Lower leg skin (tissue), 4 donors: Measurements from ENCODE around the gene LHB. TPM values are rescaled to one million over a fixed set of nuclear protein-coding genes. Genes with fewer than 3 reads are reported as not detected.

Source experiments
- DNase-seq, 2 donors: peaks; one replicate each; pipeline ENCODE4 v3.0.0-alpha.2; 2019; ENCODE audit warnings: low spot score in 2 of 2
- H3K4me3 ChIP-seq: fragments of 200-600 bp; sonication (generic); 2 replicates; pipeline ENCODE4 v1.5.1; 2017; ENCODE audit warnings: mild to moderate bottlenecking, low read depth; ENCODE audit not compliant: poor library complexity, severe bottlenecking
- POLR2A ChIP-seq, 2 donors: fragments of 450-650 bp; IDR thresholded peaks; one replicate each; pipeline ENCODE4 v1.6.1; 2016 to 2017; ENCODE audit warnings: antibody characterized with exemption in 2 of 2, mild to moderate bottlenecking in 1 of 2, moderate library complexity in 1 of 2
- WGBS, 2 donors: methylation state at CpG; one replicate each; pipeline ENCODE4 v1.1.5; 2018; 5-methylcytosine and 5-hydroxymethylcytosine counted together
- intact Hi-C: fragments of 100-400 bp; cut with DNase I; formaldehyde crosslinking; loops from one replicate; pipeline ENCODE4 v1.15.0; 2023; ENCODE audit warnings: low total_unique reads
- total RNA-seq, 4 donors: library from RNA; depleted of rRNA; stranded (reverse); fragments of >200 nt; gene quantifications; one replicate each; pipeline ENCODE4 v1.1.0, GENCODE V29; 2016
- TF ChIP-seq, protein P1 (sequence below), 3 donors: fragments of 450-650 bp; IDR thresholded peaks; one replicate each; pipeline ENCODE4 v1.5.1; 2016; ENCODE audit warnings: antibody characterized with exemption in 3 of 3, mild to moderate bottlenecking in 3 of 3, moderate library complexity in 2 of 3

The LHB gene
- total RNA-seq, 4 donors from 2014 or later = 1.2 to 4.2 (median 1.8) TPM; not detected in 1

DNA sequence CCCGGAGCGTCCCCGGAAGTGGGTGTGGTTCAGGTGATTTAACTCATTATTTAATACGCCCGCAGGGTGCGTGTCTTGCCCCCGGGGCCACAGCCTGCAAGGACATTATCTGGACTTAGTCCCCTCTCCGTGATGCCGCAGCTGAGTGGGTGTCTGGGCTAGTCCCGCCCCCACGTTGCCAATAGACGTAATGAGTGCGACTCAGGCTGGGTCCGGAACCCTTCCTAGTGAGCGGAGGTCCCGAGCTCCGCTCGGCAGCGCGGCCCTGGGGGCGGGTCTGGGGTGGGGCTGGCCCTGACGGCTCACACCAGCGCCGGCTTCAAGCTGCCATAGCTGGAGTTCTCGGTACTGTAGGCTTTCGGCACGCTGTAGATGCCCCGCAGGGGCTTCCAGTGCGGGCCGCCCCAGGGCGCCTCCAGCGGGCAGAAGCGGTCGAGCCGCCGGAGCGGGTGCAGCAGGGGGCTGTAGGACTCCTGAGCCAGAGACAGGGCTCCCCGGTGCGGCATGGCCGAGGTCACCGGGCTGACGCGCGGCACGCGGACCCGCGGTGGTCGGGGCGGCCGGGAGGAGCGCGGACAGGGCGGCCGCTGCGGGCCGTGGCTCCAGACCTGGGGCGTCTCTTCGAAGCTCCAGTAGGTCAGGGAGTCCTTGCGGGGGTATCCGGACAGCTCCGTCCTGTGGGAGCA lies 918 bp upstream of the LHB start:
- WGBS, 2 donors = 0 to 1% methylated on average over 4 to 41 of the region's 62 CpGs
- peak overlapping the region; percentile 3 for H3K4me3 ChIP-seq
- intact Hi-C loops = no loop called here
- TF ChIP-seq, protein P1, sequence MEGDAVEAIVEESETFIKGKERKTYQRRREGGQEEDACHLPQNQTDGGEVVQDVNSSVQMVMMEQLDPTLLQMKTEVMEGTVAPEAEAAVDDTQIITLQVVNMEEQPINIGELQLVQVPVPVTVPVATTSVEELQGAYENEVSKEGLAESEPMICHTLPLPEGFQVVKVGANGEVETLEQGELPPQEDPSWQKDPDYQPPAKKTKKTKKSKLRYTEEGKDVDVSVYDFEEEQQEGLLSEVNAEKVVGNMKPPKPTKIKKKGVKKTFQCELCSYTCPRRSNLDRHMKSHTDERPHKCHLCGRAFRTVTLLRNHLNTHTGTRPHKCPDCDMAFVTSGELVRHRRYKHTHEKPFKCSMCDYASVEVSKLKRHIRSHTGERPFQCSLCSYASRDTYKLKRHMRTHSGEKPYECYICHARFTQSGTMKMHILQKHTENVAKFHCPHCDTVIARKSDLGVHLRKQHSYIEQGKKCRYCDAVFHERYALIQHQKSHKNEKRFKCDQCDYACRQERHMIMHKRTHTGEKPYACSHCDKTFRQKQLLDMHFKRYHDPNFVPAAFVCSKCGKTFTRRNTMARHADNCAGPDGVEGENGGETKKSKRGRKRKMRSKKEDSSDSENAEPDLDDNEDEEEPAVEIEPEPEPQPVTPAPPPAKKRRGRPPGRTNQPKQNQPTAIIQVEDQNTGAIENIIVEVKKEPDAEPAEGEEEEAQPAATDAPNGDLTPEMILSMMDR (IDR thresholded peaks at IDR 0.05) = no peak
- TF ChIP-seq POLR2A (IDR thresholded peaks at IDR 0.05) = no peak
- DNase-seq = no peak

DNA sequence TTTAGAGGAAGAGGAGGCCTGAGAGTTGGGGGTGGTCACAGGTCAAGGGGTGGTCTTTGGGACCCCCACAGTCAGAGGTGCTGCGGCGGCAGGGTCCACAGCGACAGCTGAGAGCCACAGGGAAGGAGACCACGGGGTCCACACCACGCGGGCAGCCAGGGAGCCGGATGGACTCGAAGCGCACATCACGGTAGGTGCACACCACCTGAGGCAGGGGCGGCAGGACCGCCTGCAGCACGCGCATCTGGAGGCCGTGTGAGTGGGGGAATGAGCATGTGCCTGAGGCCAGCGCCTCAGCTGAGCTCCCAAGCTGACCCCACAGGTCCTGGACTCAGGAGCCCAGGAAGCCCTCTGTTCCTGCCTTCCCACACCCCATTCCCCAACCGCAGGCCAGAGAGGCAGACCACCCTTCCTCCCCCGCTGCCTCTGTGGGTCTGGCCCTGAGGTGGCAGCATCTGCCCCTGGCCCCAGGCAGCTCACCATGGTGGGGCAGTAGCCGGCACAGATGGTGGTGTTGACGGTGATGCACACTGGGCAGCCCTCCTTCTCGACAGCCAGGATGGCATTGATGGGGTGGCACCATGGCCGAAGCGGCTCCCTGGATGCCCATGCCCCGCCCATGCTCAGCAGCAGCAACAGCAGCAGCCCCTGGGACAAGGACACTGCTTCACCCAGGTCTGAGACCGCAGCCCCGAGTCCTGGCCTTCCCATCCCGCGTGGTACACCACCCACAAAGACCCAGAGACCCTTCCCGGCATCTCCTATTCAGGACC lies 638 bp downstream of the LHB start:
- intact Hi-C loops = no loop called here
- no peak overlapping the region for H3K4me3 ChIP-seq
- WGBS, 2 donors = 85 to 88% methylated on average over 8 to 17 of the region's 29 CpGs
- TF ChIP-seq, protein P1 (IDR thresholded peaks at IDR 0.05) = no peak
- TF ChIP-seq POLR2A (IDR thresholded peaks at IDR 0.05) = no peak
- DNase-seq = no peak

DNA sequence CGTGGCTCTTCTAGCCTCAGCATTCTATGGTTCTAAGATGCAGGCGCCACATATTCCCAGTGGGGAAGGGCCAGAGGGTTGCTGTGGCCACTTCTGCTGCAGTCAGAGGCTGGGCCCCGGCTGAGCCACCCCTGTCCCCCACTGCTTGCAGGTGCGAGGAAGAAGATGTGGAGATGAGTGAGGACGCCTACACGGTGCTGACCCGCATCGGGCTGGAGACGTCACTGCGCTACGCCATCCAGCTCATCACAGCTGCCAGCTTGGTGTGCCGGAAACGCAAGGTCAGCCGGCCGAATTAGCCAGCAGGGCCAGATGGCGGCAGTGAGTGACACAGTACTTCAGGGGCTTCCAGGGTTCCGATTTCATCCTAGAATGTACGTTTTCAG lies 2.0 kb downstream of the LHB start:
- intact Hi-C loops = no loop called here
- WGBS, 2 donors = 93 to 94% methylated on average over 18 of the region's 18 CpGs
- H3K4me3 ChIP-seq = no peak overlapping the region
- TF ChIP-seq POLR2A (IDR thresholded peaks at IDR 0.05) = no peak
- TF ChIP-seq, protein P1 (IDR thresholded peaks at IDR 0.05) = no peak
- DNase-seq = no peak

DNA sequence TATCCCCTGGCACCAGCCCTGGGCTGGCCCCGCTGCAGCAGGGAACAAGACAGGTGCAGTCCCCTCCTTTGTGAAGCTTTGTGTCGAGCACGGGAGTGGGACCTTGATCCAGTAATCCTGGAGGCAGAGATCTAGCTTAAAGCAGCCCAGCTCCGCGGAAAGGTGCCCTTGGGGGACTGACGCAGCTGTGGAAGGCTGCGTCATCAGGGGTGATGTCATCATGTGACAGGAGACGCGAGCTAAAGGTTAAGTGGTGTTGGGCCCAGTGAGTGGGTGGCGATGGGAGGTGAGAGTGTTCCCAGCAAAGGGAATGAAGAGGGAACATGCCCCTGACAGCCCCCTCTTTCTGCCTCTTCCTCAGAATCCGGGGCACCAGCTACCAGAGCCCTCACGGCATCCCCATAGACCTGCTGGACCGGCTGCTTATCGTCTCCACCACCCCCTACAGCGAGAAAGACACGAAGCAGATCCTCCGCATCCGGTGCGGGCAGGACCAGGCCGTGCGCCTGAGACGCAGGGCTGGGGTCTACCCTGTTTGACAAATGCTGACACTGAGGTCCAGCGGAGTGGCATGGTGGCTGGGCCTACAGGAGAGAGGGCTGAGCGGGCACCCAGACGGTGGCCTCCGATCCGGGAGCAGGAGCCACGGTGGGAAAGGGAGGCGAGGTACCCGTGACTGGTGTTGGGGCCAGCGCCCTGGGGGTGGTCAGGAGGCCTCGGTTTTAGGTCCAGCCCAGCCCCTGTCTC lies 2.6 kb downstream of the LHB start:
- DNase-seq = no peak
- 89 to 91% methylated on average over 28 to 32 of the region's 32 CpGs for WGBS, 2 donors
- intact Hi-C loops = no loop called here
- TF ChIP-seq, protein P1 (IDR thresholded peaks at IDR 0.05) = no peak
- no peak for TF ChIP-seq POLR2A (IDR thresholded peaks at IDR 0.05)
- H3K4me3 ChIP-seq = no peak overlapping the region

DNA sequence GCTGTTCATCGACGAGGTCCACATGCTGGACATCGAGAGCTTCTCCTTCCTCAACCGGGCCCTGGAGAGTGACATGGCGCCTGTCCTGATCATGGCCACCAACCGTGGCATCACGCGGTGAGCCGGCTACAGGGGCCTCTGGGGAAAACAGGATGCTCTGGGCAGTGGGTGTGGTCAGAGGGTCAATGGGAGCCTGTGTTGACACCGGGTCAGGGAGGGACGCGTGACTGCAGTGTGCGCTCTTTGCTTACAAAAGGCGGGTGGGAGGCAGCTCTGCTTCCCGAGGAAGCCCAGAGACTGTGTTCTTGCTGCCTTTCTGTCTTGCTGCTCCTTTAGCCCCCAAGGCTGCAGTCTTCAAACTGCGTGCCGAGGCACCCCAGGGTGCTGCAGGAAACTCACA lies 5.7 kb downstream of the LHB start:
- no peak for DNase-seq
- intact Hi-C loops = no loop called here
- H3K4me3 ChIP-seq = no peak overlapping the region
- WGBS, 2 donors = 84 to 97% methylated on average over 11 to 13 of the region's 17 CpGs
- no peak for TF ChIP-seq POLR2A (IDR thresholded peaks at IDR 0.05)
- TF ChIP-seq, protein P1 (IDR thresholded peaks at IDR 0.05) = no peak
